Measurements from ENCODE around the gene TMEM81.

DNA sequence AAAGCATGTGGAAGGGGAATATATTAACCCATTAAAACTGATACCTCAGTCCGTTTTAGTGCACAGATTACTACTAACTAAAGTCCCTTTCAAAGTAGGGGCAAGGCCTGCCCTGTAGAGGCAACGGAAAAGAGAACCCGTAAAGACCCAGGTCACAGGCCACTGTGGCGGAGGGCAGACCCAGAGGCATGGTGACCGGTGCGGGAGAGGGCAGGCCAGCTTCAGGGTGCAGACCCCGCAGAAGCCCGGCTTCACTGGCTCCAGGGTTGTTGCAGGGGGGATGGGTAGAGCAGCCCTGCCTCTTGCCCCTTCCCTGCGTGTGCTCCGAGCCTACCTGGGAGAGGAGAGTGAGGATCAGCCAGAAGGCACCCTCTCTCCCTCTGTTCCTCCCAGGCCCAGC is 23.5 kb downstream of the TMEM81 start:
- TF ChIP-seq CTCF (IDR thresholded peaks at IDR 0.05) (no peak), ZFX (IDR thresholded peaks at IDR 0.05; ENCODE audit: borderline replicate concordance) (no peak)

All from 22Rv1 (cell line).